GM12878 (cell line): Measurements from ENCODE around the gene DCAF17. TPM values are rescaled to one million over a fixed set of nuclear protein-coding genes. Genes with fewer than 3 reads are reported as not detected.
A peak's percentile ranks its signal among the peaks of the same experiment; 100 is the strongest.

ENCODE experiments used
- ASH2L ChIP-seq: fragments of 300-600, 200-600 bp; sonication (generic); IDR thresholded peaks from 2 replicates; pipeline ENCODE4 v1.6.1; 2017; ENCODE audit warnings: low read depth, mild to moderate bottlenecking, borderline replicate concordance
- ATF7 ChIP-seq: fragments of 450-650 bp; IDR thresholded peaks from 2 replicates; pipeline ENCODE4 v1.6.1; 2016; ENCODE audit warnings: low read depth, mild to moderate bottlenecking
- BACH1 ChIP-seq: fragments of 450-650 bp; IDR thresholded peaks from 2 replicates; pipeline ENCODE4 v1.6.1; 2017; ENCODE audit warnings: mild to moderate bottlenecking, borderline replicate concordance
- BCL11A ChIP-seq: IDR thresholded peaks from 2 replicates; pipeline ENCODE4 v1.6.1; 2011; ENCODE audit warnings: low read depth, low read length
- CBFB ChIP-seq: IDR thresholded peaks from 2 replicates; pipeline ENCODE4 v1.6.1; 2016; ENCODE audit warnings: antibody characterized with exemption, low read depth
- CEBPZ ChIP-seq: fragments of 150-350 bp; IDR thresholded peaks from 2 replicates; pipeline ENCODE4 v1.6.1; 2016; ENCODE audit warnings: low read depth, low read length
- ETV6 ChIP-seq, 2 experiments: fragments of 450-650 bp in 1 of 2; IDR thresholded peaks in 1 of 2; conservative IDR thresholded peaks in 1 of 2; 2 replicates each; pipeline ENCODE4 v1.6.1; 2014; ENCODE audit warnings: antibody characterized with exemption in 1 of 2, borderline replicate concordance in 1 of 2, low read depth in 1 of 2, mild to moderate bottlenecking in 1 of 2, moderate library complexity in 1 of 2
- EZH2 ChIP-seq: IDR thresholded peaks from 2 replicates; pipeline ENCODE4 v1.6.1; 2012; ENCODE audit warnings: low read depth, mild to moderate bottlenecking, control low read depth, inconsistent platforms, low read length, borderline replicate concordance; ENCODE audit not compliant: control insufficient read depth
- FOXM1 ChIP-seq: IDR thresholded peaks from 2 replicates; pipeline ENCODE4 v1.6.1; 2012; ENCODE audit warnings: low read depth, mild to moderate bottlenecking, inconsistent platforms, low read length, moderate library complexity
- IRF5 ChIP-seq: fragments of 450-650 bp; IDR thresholded peaks from 2 replicates; pipeline ENCODE4 v1.6.1; 2017; ENCODE audit warnings: borderline replicate concordance
- JUND ChIP-seq: IDR thresholded peaks from 2 replicates; pipeline ENCODE4 v1.6.1; 2012; ENCODE audit warnings: low read depth, mild to moderate bottlenecking, low read length, improper control_type of control experiment, moderate library complexity
- NFXL1 ChIP-seq: fragments of 450-650 bp; IDR thresholded peaks from 2 replicates; pipeline ENCODE4 v1.6.1; 2017; ENCODE audit warnings: antibody characterized with exemption, mild to moderate bottlenecking, borderline replicate concordance
- NFYB ChIP-seq: IDR thresholded peaks from 2 replicates; pipeline ENCODE4 v1.6.1; 2011; ENCODE audit warnings: low read depth, mild to moderate bottlenecking, low read length, improper control_type of control experiment, moderate library complexity; ENCODE audit not compliant: insufficient read depth
- POLR2AphosphoS5 ChIP-seq: IDR thresholded peaks from 2 replicates; pipeline ENCODE4 v1.6.1; 2011; ENCODE audit warnings: mild to moderate bottlenecking, low read length, inconsistent platforms
- PRDM15 ChIP-seq: fragments of 450-650 bp; formaldehyde crosslinking; IDR thresholded peaks from 2 replicates; pipeline ENCODE4 v1.4.0; 2020; ENCODE audit warnings: mild to moderate bottlenecking, moderate library complexity
- RAD51 ChIP-seq: fragments of 450-650 bp; IDR thresholded peaks from 2 replicates; pipeline ENCODE4 v1.6.1; 2016; ENCODE audit warnings: moderate library complexity, mild to moderate bottlenecking, inconsistent platforms
- RUNX3 ChIP-seq: IDR thresholded peaks from 2 replicates; pipeline ENCODE4 v1.6.1; 2012; ENCODE audit warnings: low read length, inconsistent platforms
- SIN3A ChIP-seq: IDR thresholded peaks from 2 replicates; pipeline ENCODE4 v1.6.1; 2012; ENCODE audit warnings: low read depth, low read length, improper control_type of control experiment
- SKIL ChIP-seq: fragments of 450-650 bp; IDR thresholded peaks from 2 replicates; pipeline ENCODE4 v1.6.1; 2017; ENCODE audit warnings: mild to moderate bottlenecking, low read depth, inconsistent platforms; ENCODE audit not compliant: poor library complexity, severe bottlenecking
- ZBED1 ChIP-seq: IDR thresholded peaks from 2 replicates; pipeline ENCODE4 v1.6.1; 2016; ENCODE audit warnings: borderline replicate concordance
- polyA plus RNA-seq, 11 experiments: library from polyadenylated mRNA; depleted of rRNA in 4 of 11; unstranded in 6 of 11; stranded (reverse) in 5 of 11; fragments of >200 nt; fragmentation: Nextera tagmentation in 4 of 11; fragmentation: Illumina TruSeq in 1 of 11; extraction: Ambion mirVana in 4 of 11; extraction: Trizol in 1 of 11; gene quantifications; 1 replicate in 1 of 11; 2 replicates in 10 of 11; pipeline versions ENCODE4 v1.2.1 to v1.2.3, GENCODE V29; 2011 to 2016; ENCODE audit warnings: inconsistent platforms in 2 of 11, missing spikeins in 2 of 11, low read depth in 1 of 11
- total RNA-seq, 4 experiments: library from RNA; depleted of rRNA in 3 of 4; stranded (reverse); fragments of >200 nt in 3 of 4; fragmentation: Illumina TruSeq in 1 of 4; extraction: Trizol in 1 of 4; gene quantifications; 2 replicates each; pipeline versions ENCODE4 v1.2.1 to v1.2.3, GENCODE V29; 2013 to 2021

DCAF17 gene
- total and polyA plus RNA-seq, 10 of the 15 experiments (the other 5 are each of a cell fraction or from before 2014, with no cell fraction given) = 5.2 to 32.9 (median 23.4) TPM

- TF ChIP-seq RUNX3 = peak; percentile 76
- TF ChIP-seq CEBPZ = no peak
- peak; percentile 84 for TF ChIP-seq ATF7
- TF ChIP-seq SIN3A = no peak
- TF ChIP-seq PRDM15 (CRISPR knock-in tag) = no peak
- 0 out of 4 replicates have a peak, but pooled peaks of 1 of the 2 experiments have one; percentile 38 for TF ChIP-seq ETV6 (conservative IDR thresholded peaks at IDR 0.05 in 1 of 2, IDR thresholded peaks at IDR 0.05 in 1 of 2; ENCODE audit: borderline replicate concordance in 1 of 2, low read depth in 1 of 2)
- TF ChIP-seq NFXL1 = no peak
- TF ChIP-seq CBFB = 0 out of 2 replicates have a peak, but pooled peaks have one; percentile 41
- peak; percentile 59 for TF ChIP-seq BCL11A
- TF ChIP-seq FOXM1 = no peak; the same call in 1 of the 2 replicates
- no peak for TF ChIP-seq EZH2
- peak; percentile 51; the same call in 1 of the 2 replicates for TF ChIP-seq JUND
- no peak for TF ChIP-seq NFYB
- peak; percentile 68; the same call in 1 of the 2 replicates for TF ChIP-seq ZBED1
- peak; percentile 37 for TF ChIP-seq SKIL
- no peak for TF ChIP-seq POLR2AphosphoS5
- no peak for TF ChIP-seq BACH1
- 0 out of 2 replicates have a peak, but pooled peaks have one; percentile 44 for TF ChIP-seq RAD51
- no peak for TF ChIP-seq ASH2L
- no peak for TF ChIP-seq IRF5
These were observed 43.0 kb upstream of the DCAF17 start (continued) for GRCh38 chr2:171390941-171391516.
